GM12878 (cell line): ENCODE measurements around the gene SLC6A9. TPM values are rescaled to one million over a fixed set of nuclear protein-coding genes. Genes with fewer than 3 reads are reported as not detected.
A peak's percentile ranks its signal among the peaks of the same experiment; 100 is the strongest.

ENCODE experiments used
- CBX3 ChIP-seq: fragments of 200-600 bp; sonication (generic); IDR thresholded peaks from 2 replicates; pipeline ENCODE4 v1.6.1; 2016; ENCODE audit warnings: low read depth, borderline replicate concordance
- CREB1 ChIP-seq: IDR thresholded peaks from 2 replicates; pipeline ENCODE4 v1.6.1; 2012; ENCODE audit warnings: low read depth, mild to moderate bottlenecking, inconsistent platforms
- EZH2 ChIP-seq: IDR thresholded peaks from 2 replicates; pipeline ENCODE4 v1.6.1; 2012; ENCODE audit warnings: low read depth, mild to moderate bottlenecking, control low read depth, inconsistent platforms, low read length, borderline replicate concordance; ENCODE audit not compliant: control insufficient read depth
- IKZF1 ChIP-seq: fragments of 450-650 bp; conservative IDR thresholded peaks from 2 replicates; pipeline ENCODE4 v1.6.1; 2017; ENCODE audit warnings: antibody characterized with exemption, mild to moderate bottlenecking
- NR2C2 ChIP-seq: IDR thresholded peaks from 2 replicates; pipeline ENCODE4 v1.6.1; 2011; ENCODE audit warnings: borderline replicate concordance, low read depth; ENCODE audit not compliant: control insufficient read depth, insufficient read length
- NR2F1 ChIP-seq: fragments of 450-650 bp; conservative IDR thresholded peaks from 2 replicates; pipeline ENCODE4 v1.6.1; 2017; ENCODE audit warnings: mild to moderate bottlenecking
- PAX8 ChIP-seq: fragments of 450-650 bp; IDR thresholded peaks from 2 replicates; pipeline ENCODE4 v1.6.1; 2017; ENCODE audit warnings: mild to moderate bottlenecking, moderate library complexity
- polyA plus RNA-seq, 11 experiments: library from polyadenylated mRNA; depleted of rRNA in 4 of 11; unstranded in 6 of 11; stranded (reverse) in 5 of 11; fragments of >200 nt; fragmentation: Nextera tagmentation in 4 of 11; fragmentation: Illumina TruSeq in 1 of 11; extraction: Ambion mirVana in 4 of 11; extraction: Trizol in 1 of 11; gene quantifications; 1 replicate in 1 of 11; 2 replicates in 10 of 11; pipeline versions ENCODE4 v1.2.1 to v1.2.3, GENCODE V29; 2011 to 2016; ENCODE audit warnings: inconsistent platforms in 2 of 11, missing spikeins in 2 of 11, low read depth in 1 of 11
- total RNA-seq, 4 experiments: library from RNA; depleted of rRNA in 3 of 4; stranded (reverse); fragments of >200 nt in 3 of 4; fragmentation: Illumina TruSeq in 1 of 4; extraction: Trizol in 1 of 4; gene quantifications; 2 replicates each; pipeline versions ENCODE4 v1.2.1 to v1.2.3, GENCODE V29; 2013 to 2021
- TF ChIP-seq, protein P1 (sequence below): IDR thresholded peaks from 2 replicates; pipeline ENCODE4 v1.6.1; 2012; ENCODE audit warnings: low read depth, low read length, improper control_type of control experiment
- TF ChIP-seq, protein P2 (sequence below): IDR thresholded peaks from 2 replicates; pipeline ENCODE4 v1.6.1; 2012; ENCODE audit warnings: mild to moderate bottlenecking, low read depth, low read length

SLC6A9 gene
- total and polyA plus RNA-seq, 10 of the 15 experiments (the other 5 are each of a cell fraction or from before 2014, with no cell fraction given): 0.02 to 2.0 (median 0.63) TPM

DNA sequence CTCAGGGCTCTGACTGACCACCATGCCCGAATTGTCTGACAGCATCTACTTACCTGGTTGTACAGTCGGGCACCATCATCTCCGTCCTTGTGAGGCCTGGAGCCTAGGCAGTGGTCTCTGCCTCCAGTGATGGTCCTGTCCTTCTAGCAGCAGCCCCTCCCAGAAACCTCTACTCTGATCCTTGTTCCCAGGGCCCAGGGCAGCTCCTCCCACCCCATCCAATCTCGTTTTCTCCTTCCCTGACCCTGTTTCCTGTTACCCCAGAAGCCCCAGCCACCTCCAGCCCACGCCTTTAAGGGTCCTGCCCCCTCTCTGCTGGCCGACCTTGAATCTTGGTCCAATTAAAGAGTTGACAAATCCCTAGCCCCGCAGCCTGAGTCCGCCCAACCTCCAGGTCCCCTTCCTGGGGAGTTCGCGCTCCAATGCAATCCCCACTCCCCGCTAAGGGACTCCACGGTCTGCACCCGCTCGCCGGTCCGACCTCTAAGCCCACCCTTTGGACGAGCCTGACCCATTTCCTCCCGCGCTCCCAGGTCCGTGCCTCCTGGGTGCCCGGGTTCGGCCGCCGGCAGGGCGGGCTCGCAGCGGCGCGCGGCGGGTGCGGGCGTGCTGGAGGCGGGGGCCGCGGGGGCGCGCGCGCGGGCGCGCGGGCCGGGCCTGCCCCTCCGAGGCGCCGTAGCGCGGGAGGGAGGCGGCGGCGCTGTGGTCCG lies 52.6 kb downstream of the SLC6A9 start, which contains the start of gene B4GALT2 (continued):
- TF ChIP-seq, protein P1, sequence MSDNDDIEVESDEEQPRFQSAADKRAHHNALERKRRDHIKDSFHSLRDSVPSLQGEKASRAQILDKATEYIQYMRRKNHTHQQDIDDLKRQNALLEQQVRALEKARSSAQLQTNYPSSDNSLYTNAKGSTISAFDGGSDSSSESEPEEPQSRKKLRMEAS: peak; percentile 30; the same call in 1 of the 2 replicates
- TF ChIP-seq CBX3 (no peak), CREB1 (no peak), EZH2 (no peak), IKZF1 (no peak; the same call in 1 of the 2 replicates), PAX8 (no peak), NR2F1 (no peak), NR2C2 (no peak)
- TF ChIP-seq, protein P2, sequence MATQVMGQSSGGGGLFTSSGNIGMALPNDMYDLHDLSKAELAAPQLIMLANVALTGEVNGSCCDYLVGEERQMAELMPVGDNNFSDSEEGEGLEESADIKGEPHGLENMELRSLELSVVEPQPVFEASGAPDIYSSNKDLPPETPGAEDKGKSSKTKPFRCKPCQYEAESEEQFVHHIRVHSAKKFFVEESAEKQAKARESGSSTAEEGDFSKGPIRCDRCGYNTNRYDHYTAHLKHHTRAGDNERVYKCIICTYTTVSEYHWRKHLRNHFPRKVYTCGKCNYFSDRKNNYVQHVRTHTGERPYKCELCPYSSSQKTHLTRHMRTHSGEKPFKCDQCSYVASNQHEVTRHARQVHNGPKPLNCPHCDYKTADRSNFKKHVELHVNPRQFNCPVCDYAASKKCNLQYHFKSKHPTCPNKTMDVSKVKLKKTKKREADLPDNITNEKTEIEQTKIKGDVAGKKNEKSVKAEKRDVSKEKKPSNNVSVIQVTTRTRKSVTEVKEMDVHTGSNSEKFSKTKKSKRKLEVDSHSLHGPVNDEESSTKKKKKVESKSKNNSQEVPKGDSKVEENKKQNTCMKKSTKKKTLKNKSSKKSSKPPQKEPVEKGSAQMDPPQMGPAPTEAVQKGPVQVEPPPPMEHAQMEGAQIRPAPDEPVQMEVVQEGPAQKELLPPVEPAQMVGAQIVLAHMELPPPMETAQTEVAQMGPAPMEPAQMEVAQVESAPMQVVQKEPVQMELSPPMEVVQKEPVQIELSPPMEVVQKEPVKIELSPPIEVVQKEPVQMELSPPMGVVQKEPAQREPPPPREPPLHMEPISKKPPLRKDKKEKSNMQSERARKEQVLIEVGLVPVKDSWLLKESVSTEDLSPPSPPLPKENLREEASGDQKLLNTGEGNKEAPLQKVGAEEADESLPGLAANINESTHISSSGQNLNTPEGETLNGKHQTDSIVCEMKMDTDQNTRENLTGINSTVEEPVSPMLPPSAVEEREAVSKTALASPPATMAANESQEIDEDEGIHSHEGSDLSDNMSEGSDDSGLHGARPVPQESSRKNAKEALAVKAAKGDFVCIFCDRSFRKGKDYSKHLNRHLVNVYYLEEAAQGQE: no peak
